Mesenchymal stem cell (in vitro differentiated cells and primary cell): Measurements from ENCODE around the gene KLHL6.

Source experiments
- DNase-seq: peaks from one replicate; pipeline ENCODE4 v3.0.0-alpha.2; 2013
- H2AFZ ChIP-seq: one replicate; pipeline ENCODE4 v1.6.1; 2013; ENCODE audit warnings: low read depth, mild to moderate bottlenecking, control low read depth, inconsistent platforms, low read length, moderate library complexity
- H2AK5ac ChIP-seq: 2 replicates; pipeline ENCODE4 v1.6.1; 2013; ENCODE audit warnings: low read length, moderate library complexity, mild to moderate bottlenecking, inconsistent platforms; ENCODE audit not compliant: severe bottlenecking
- H2BK120ac ChIP-seq: one replicate; pipeline ENCODE4 v1.6.1; 2013; ENCODE audit warnings: low read depth, mild to moderate bottlenecking, inconsistent platforms, low read length, moderate library complexity
- H2BK12ac ChIP-seq, 2 experiments: one replicate each; pipeline ENCODE4 v1.6.1; 2013; ENCODE audit warnings: inconsistent platforms in 2 of 2, low read length in 2 of 2, mild to moderate bottlenecking in 2 of 2, moderate library complexity in 2 of 2, control low read depth in 1 of 2
- H2BK15ac ChIP-seq: one replicate; pipeline ENCODE4 v1.6.1; 2013; ENCODE audit warnings: mild to moderate bottlenecking, low read depth, inconsistent platforms; ENCODE audit not compliant: poor library complexity, severe bottlenecking
- H2BK5ac ChIP-seq: 2 replicates; pipeline ENCODE4 v1.6.1; 2013; ENCODE audit warnings: low read depth, mild to moderate bottlenecking, low read length, control low read depth, inconsistent platforms; ENCODE audit not compliant: poor library complexity, severe bottlenecking
- H3K14ac ChIP-seq, 2 experiments: one replicate each; pipeline ENCODE4 v1.6.1; 2013; ENCODE audit warnings: inconsistent platforms in 2 of 2, low read length in 2 of 2, control low read depth in 1 of 2, mild to moderate bottlenecking in 1 of 2, moderate library complexity in 1 of 2
- H3K18ac ChIP-seq, 2 experiments: one replicate each; pipeline ENCODE4 v1.6.1; 2013; ENCODE audit warnings: inconsistent platforms in 2 of 2, low read length in 2 of 2, control low read depth in 1 of 2, low read depth in 1 of 2, mild to moderate bottlenecking in 1 of 2
- H3K23ac ChIP-seq, 2 experiments: one replicate each; pipeline ENCODE4 v1.6.1; 2013; ENCODE audit warnings: inconsistent platforms in 2 of 2, low read length in 2 of 2, mild to moderate bottlenecking in 2 of 2, moderate library complexity in 2 of 2, control low read depth in 1 of 2
- H3K27ac ChIP-seq: 2 replicates; pipeline ENCODE4 v1.5.1; 2013; ENCODE audit warnings: mild to moderate bottlenecking, moderate library complexity, low read length, control low read depth, inconsistent platforms; ENCODE audit not compliant: poor library complexity, severe bottlenecking
- H3K27me3 ChIP-seq, 2 experiments: 2 replicates each; pipeline versions ENCODE4 v1.6.1 to v1.7.0; 2013; ENCODE audit warnings: low read length in 2 of 2, mild to moderate bottlenecking in 2 of 2, moderate library complexity in 2 of 2, control low read depth in 1 of 2, inconsistent platforms in 1 of 2; ENCODE audit not compliant: control insufficient read depth in 1 of 2, insufficient read depth in 1 of 2
- H3K36me3 ChIP-seq, 2 experiments: 2 replicates each; pipeline versions ENCODE4 v1.6.1 to v1.7.0; 2013; ENCODE audit warnings: low read length in 2 of 2, control low read depth in 1 of 2, inconsistent platforms in 1 of 2, low read depth in 1 of 2, mild to moderate bottlenecking in 1 of 2; ENCODE audit not compliant: insufficient read depth in 2 of 2, control insufficient read depth in 1 of 2
- H3K4ac ChIP-seq, 2 experiments: one replicate each; pipeline ENCODE4 v1.6.1; 2013; ENCODE audit warnings: inconsistent platforms in 2 of 2, low read length in 2 of 2, mild to moderate bottlenecking in 2 of 2, moderate library complexity in 2 of 2, control low read depth in 1 of 2, low read depth in 1 of 2
- H3K4me1 ChIP-seq: 2 replicates; pipeline ENCODE4 v1.6.1; 2013; ENCODE audit warnings: low read depth, low read length, control low read depth; ENCODE audit not compliant: control insufficient read depth, insufficient read depth
- H3K4me2 ChIP-seq: 2 replicates; pipeline ENCODE4 v1.6.1; 2013; ENCODE audit warnings: low read length, mild to moderate bottlenecking, inconsistent platforms; ENCODE audit not compliant: poor library complexity, severe bottlenecking
- H3K4me3 ChIP-seq, 2 experiments: 2 replicates each; pipeline versions ENCODE4 v1.5.1 to v1.7.0; 2013; ENCODE audit warnings: low read length in 2 of 2, mild to moderate bottlenecking in 2 of 2, control low read depth in 1 of 2, low read depth in 1 of 2; ENCODE audit not compliant: insufficient read depth in 1 of 2
- H3K79me1 ChIP-seq: replicated peaks from 2 replicates; pipeline ENCODE4 v1.6.1; 2013; ENCODE audit warnings: mild to moderate bottlenecking, control low read depth, low read length, inconsistent platforms; ENCODE audit not compliant: poor library complexity, severe bottlenecking
- H3K9ac ChIP-seq: 2 replicates; pipeline ENCODE4 v1.7.0; 2013; ENCODE audit warnings: mild to moderate bottlenecking, low read length, moderate library complexity
- H3K9me3 ChIP-seq: 2 replicates; pipeline ENCODE4 v1.7.0; 2013; ENCODE audit warnings: mild to moderate bottlenecking, low read length; ENCODE audit not compliant: control insufficient read depth
- H4K8ac ChIP-seq: one replicate; pipeline ENCODE4 v1.6.1; 2013; ENCODE audit warnings: inconsistent platforms, mild to moderate bottlenecking, low read length, moderate library complexity
- H4K91ac ChIP-seq: one replicate; pipeline ENCODE4 v1.6.1; 2013; ENCODE audit warnings: mild to moderate bottlenecking, low read length, inconsistent platforms
- WGBS: methylation state at CpG from one replicate; pipeline ENCODE4 v1.1.7; 2013; ENCODE audit warnings: mixed read lengths; 5-methylcytosine and 5-hydroxymethylcytosine counted together

Gene KLHL6

GRCh38 chr3:183447206-183448001, 108.1 kb downstream of the KLHL6 start:
- H3K27ac ChIP-seq, result peak overlapping the region; percentile 77
- H3K23ac ChIP-seq, result peak overlapping the region in 1 of 2 experiments; percentile 90
- peak overlapping the region; percentile 20 to 99 for H3K18ac ChIP-seq
- peaks cover 0 to 3% of the 10 kb centered on the region in 2 experiments for H3K36me3 ChIP-seq
- H3K4ac ChIP-seq, result peak overlapping the region; percentile 68 to 94
- H2BK5ac ChIP-seq, result peak overlapping the region; percentile 59
- WGBS, result under 1% methylated on average over 51 of the region's 54 CpGs
- peaks cover 9% of the 10 kb centered on the region for H3K9me3 ChIP-seq
- H2BK120ac ChIP-seq, result peak overlapping the region; percentile 39
- H3K79me1 ChIP-seq, result peaks cover 2% of the 10 kb centered on the region
- peak overlapping the region; percentile 94 for H2AFZ ChIP-seq
- H3K14ac ChIP-seq, result peak overlapping the region in 1 of 2 experiments; percentile 98
- H4K91ac ChIP-seq, result peak overlapping the region; percentile 79
- peak overlapping the region; percentile 76 to 98 for H3K4me3 ChIP-seq
- peak overlapping the region; percentile 64 for H4K8ac ChIP-seq
- H2AK5ac ChIP-seq, result no peak overlapping the region
- H3K27me3 ChIP-seq, result no peaks in the 10 kb centered on the region
- peak overlapping the region; percentile 80 for H3K4me2 ChIP-seq
- peaks cover 1% of the 10 kb centered on the region for H3K4me1 ChIP-seq
- peak; percentile 89 for DNase-seq
- no peak overlapping the region for H2BK15ac ChIP-seq
- peak overlapping the region; percentile 92 for H3K9ac ChIP-seq
- peak overlapping the region in 1 of 2 experiments; percentile 82 for H2BK12ac ChIP-seq

GRCh38 chr3:183446838-183447205, 108.7 kb downstream of the KLHL6 start:
- Histone ChIP-seq H3K23ac (no peak overlapping the region), H3K4me2 (peak overlapping the region; percentile 80), H2BK5ac (no peak overlapping the region), H3K14ac (no peak overlapping the region), H2AK5ac (no peak overlapping the region), H3K79me1 (peaks cover 2% of the 10 kb centered on the region), H3K9ac (peak overlapping the region; percentile 92), H3K4ac (no peak overlapping the region), H2BK12ac (no peak overlapping the region), H4K91ac (no peak overlapping the region), H2BK120ac (no peak overlapping the region), H3K27ac (no peak overlapping the region), H3K4me1 (peaks cover 1% of the 10 kb centered on the region), H2AFZ (no peak overlapping the region), H2BK15ac (no peak overlapping the region), H4K8ac (no peak overlapping the region), H3K4me3 (peak overlapping the region in 1 of 2 experiments; percentile 98), H3K27me3 (no peaks in the 10 kb centered on the region), H3K9me3 (peaks cover 9% of the 10 kb centered on the region), H3K18ac (no peak overlapping the region), H3K36me3 (no peaks in the 10 kb centered on the region)
- no CpG with 5 or more reads among the region's 2 CpGs for WGBS
- no peak for DNase-seq

DNA sequence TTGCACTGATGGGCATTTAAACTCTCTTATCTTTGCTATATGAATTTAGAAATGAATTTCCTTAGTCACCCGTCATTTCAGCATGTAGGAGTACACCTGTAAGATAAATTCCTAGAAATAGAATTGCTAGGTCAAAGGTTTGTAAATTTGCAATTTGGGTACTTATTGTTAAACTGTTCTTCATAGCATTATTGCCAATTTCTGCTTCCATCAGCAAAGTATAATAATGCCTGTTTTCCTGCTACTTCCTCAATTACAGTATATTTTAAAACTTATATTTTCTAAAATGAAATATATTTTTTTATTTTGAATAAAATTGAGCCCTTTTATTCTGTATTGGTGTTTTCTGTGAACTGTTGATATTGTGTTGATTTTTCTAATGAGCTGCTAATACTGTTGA, 110.8 kb downstream of the KLHL6 start:
- no peaks in the 10 kb centered on the region for H3K79me1 ChIP-seq
- H3K9me3 ChIP-seq, result peaks cover 11% of the 10 kb centered on the region
- no peak overlapping the region for H2AFZ ChIP-seq
- no peaks in the 10 kb centered on the region for H3K27me3 ChIP-seq
- H3K36me3 ChIP-seq, result no peaks in the 10 kb centered on the region
- no peak overlapping the region for H3K4me3 ChIP-seq
- H2BK12ac ChIP-seq, result no peak overlapping the region
- no peak overlapping the region for H2BK120ac ChIP-seq
- no peak overlapping the region for H2BK15ac ChIP-seq
- no peak overlapping the region for H3K18ac ChIP-seq
- H4K8ac ChIP-seq, result no peak overlapping the region
- no peak overlapping the region for H2BK5ac ChIP-seq
- no peak overlapping the region for H3K14ac ChIP-seq
- H4K91ac ChIP-seq, result no peak overlapping the region
- H3K23ac ChIP-seq, result no peak overlapping the region
- H3K4me1 ChIP-seq, result no peaks in the 10 kb centered on the region
- no peak overlapping the region for H3K4me2 ChIP-seq
- H2AK5ac ChIP-seq, result no peak overlapping the region
- no peak overlapping the region for H3K9ac ChIP-seq
- H3K4ac ChIP-seq, result no peak overlapping the region
- no peak overlapping the region for H3K27ac ChIP-seq
- no CpG with 5 or more reads among the region's 1 CpG for WGBS
- DNase-seq, result no peak

GRCh38 chr3:183443395-183444385, 111.8 kb downstream of the KLHL6 start:
- WGBS, result 83% methylated on average over 7 of the region's 10 CpGs
- Histone ChIP-seq H3K18ac (no peak overlapping the region), H3K27me3 (no peaks in the 10 kb centered on the region)

More at GRCh38 chr3:183443395-183444385, 111.8 kb downstream of the KLHL6 start:
- no peaks in the 10 kb centered on the region for H3K79me1 ChIP-seq
- no peak overlapping the region for H3K4me3 ChIP-seq
- peaks cover 14% of the 10 kb centered on the region for H3K9me3 ChIP-seq
- H2BK15ac ChIP-seq, result no peak overlapping the region
- H3K36me3 ChIP-seq, result no peaks in the 10 kb centered on the region
- no peak for DNase-seq
- no peak overlapping the region for H3K4me2 ChIP-seq
- no peak overlapping the region for H3K23ac ChIP-seq
- H3K27ac ChIP-seq, result no peak overlapping the region
- H2AK5ac ChIP-seq, result no peak overlapping the region
- no peak overlapping the region for H4K8ac ChIP-seq
- H4K91ac ChIP-seq, result no peak overlapping the region
- no peak overlapping the region for H2BK12ac ChIP-seq
- no peak overlapping the region for H3K4ac ChIP-seq
- H2BK5ac ChIP-seq, result no peak overlapping the region
- H2AFZ ChIP-seq, result no peak overlapping the region
- H3K14ac ChIP-seq, result no peak overlapping the region
- H2BK120ac ChIP-seq, result no peak overlapping the region
- no peak overlapping the region for H3K9ac ChIP-seq
- H3K4me1 ChIP-seq, result no peaks in the 10 kb centered on the region
